ENCODE data around the gene PRPF19.

GRCh38 chr11:60905551-60906113 is 753 bp downstream of the PRPF19 start:
- TF ChIP-seq EZH2 (IDR thresholded peaks at IDR 0.05; ENCODE audit: insufficient read depth, poor library complexity, severe bottlenecking) (no peak), EZH2phosphoT487 (IDR thresholded peaks at IDR 0.05; ENCODE audit: insufficient read depth, low read depth) (no peak)

All from GM23248 (cell line).